Measurements from ENCODE around the gene LGALS4. TPM values are rescaled to one million over a fixed set of nuclear protein-coding genes. Genes with fewer than 3 reads are reported as not detected.

The LGALS4 gene
- total RNA-seq, 1 experiment from 2014 or later, result 0.32 TPM

GRCh38 chr19:38838986-38839761 lies 26.4 kb upstream of the LGALS4 start:
- DNase-seq (ENCODE audit: low spot score), result no peak
- Histone ChIP-seq H3K4me1 (ENCODE audit: insufficient read depth, low read length, poor library complexity, severe bottlenecking) (peaks cover 3% of the 10 kb centered on the region), H3K9me3 (ENCODE audit: low read depth, low read length, poor library complexity, severe bottlenecking) (no peaks in the 10 kb centered on the region), H3K27me3 (replicated peaks; ENCODE audit: insufficient read depth, low read depth, low read length, poor library complexity) (no peaks in the 10 kb centered on the region), H3K36me3 (ENCODE audit: insufficient read depth, low read length, poor library complexity, severe bottlenecking) (peaks cover 90% of the 10 kb centered on the region), H3K27ac (ENCODE audit: low read depth, low read length, poor library complexity, severe bottlenecking) (no peak overlapping the region), H3K4me3 (ENCODE audit: low read depth, low read length, poor library complexity, severe bottlenecking) (no peak overlapping the region)
- intact Hi-C loops (cut with micrococcal nuclease; ENCODE audit: unreplicated experiment), result no loop called here
- POLR2A ChIA-PET (ENCODE audit: low non-redundant PET), result no interaction called here
- no TSS peak for BruUV-seq (replicated peaks)
- no peak for TF ChIP-seq CTCF (conservative IDR thresholded peaks at IDR 0.05; ENCODE audit: low read depth, low read length)
- no peak for TF ChIP-seq EZH2 (IDR thresholded peaks at IDR 0.05; ENCODE audit: borderline replicate concordance, low read depth, low read length, poor library complexity, severe bottlenecking)
- CTCF ChIA-PET, result no interaction called here

- Histone ChIP-seq H3K4me3 (ENCODE audit: low read depth, low read length, poor library complexity, severe bottlenecking) (no peak overlapping the region), H3K27me3 (replicated peaks; ENCODE audit: insufficient read depth, low read depth, low read length, poor library complexity) (no peaks in the 10 kb centered on the region), H3K9me3 (ENCODE audit: low read depth, low read length, poor library complexity, severe bottlenecking) (no peaks in the 10 kb centered on the region), H3K36me3 (ENCODE audit: insufficient read depth, low read length, poor library complexity, severe bottlenecking) (peaks cover 82% of the 10 kb centered on the region), H3K4me1 (ENCODE audit: insufficient read depth, low read length, poor library complexity, severe bottlenecking) (peaks cover 3% of the 10 kb centered on the region), H3K27ac (ENCODE audit: low read depth, low read length, poor library complexity, severe bottlenecking) (no peak overlapping the region)
- ChIA-PET POLR2A (ENCODE audit: low non-redundant PET) (no interaction called here), CTCF (no interaction called here)
- TF ChIP-seq CTCF (conservative IDR thresholded peaks at IDR 0.05; ENCODE audit: low read depth, low read length) (no peak), EZH2 (IDR thresholded peaks at IDR 0.05; ENCODE audit: borderline replicate concordance, low read depth, low read length, poor library complexity, severe bottlenecking) (no peak)
- DNase-seq (ENCODE audit: low spot score), result no peak
- no TSS peak for BruUV-seq (replicated peaks)
- intact Hi-C loops (cut with micrococcal nuclease; ENCODE audit: unreplicated experiment), result no loop called here
Observed at GRCh38 chr19:38838208-38838985, 25.7 kb upstream of the LGALS4 start.

GRCh38 chr19:38837656-38838121 lies 24.9 kb upstream of the LGALS4 start:
- intact Hi-C loops (cut with micrococcal nuclease; ENCODE audit: unreplicated experiment), result no loop called here
- Histone ChIP-seq H3K9me3 (ENCODE audit: low read depth, low read length, poor library complexity, severe bottlenecking) (no peaks in the 10 kb centered on the region), H3K4me3 (ENCODE audit: low read depth, low read length, poor library complexity, severe bottlenecking) (no peak overlapping the region), H3K27me3 (replicated peaks; ENCODE audit: insufficient read depth, low read depth, low read length, poor library complexity) (no peaks in the 10 kb centered on the region), H3K27ac (ENCODE audit: low read depth, low read length, poor library complexity, severe bottlenecking) (no peak overlapping the region), H3K4me1 (ENCODE audit: insufficient read depth, low read length, poor library complexity, severe bottlenecking) (peaks cover 3% of the 10 kb centered on the region), H3K36me3 (ENCODE audit: insufficient read depth, low read length, poor library complexity, severe bottlenecking) (peaks cover 75% of the 10 kb centered on the region)
- TF ChIP-seq EZH2 (IDR thresholded peaks at IDR 0.05; ENCODE audit: borderline replicate concordance, low read depth, low read length, poor library complexity, severe bottlenecking) (no peak), CTCF (conservative IDR thresholded peaks at IDR 0.05; ENCODE audit: low read depth, low read length) (no peak)
- no peak for DNase-seq (ENCODE audit: low spot score)
- ChIA-PET POLR2A (ENCODE audit: low non-redundant PET) (no interaction called here), CTCF (no interaction called here)
- BruUV-seq (replicated peaks), result no TSS peak
